T-helper 2 cell (primary cell): ENCODE data around the gene ZKSCAN3.
A peak's percentile ranks its signal among the peaks of the same experiment; 100 is the strongest.
"Not testable (repeated sequence)": the region's sequence is repeated elsewhere in the genome, so short reads cannot be mapped to it uniquely, and the experiment has no call there.

ENCODE experiments used
- DNase-seq, 5 experiments: peaks; one replicate each; pipeline versions ENCODE4 v3.0.0 to v3.0.0-alpha.2; 2012 to 2022

Gene ZKSCAN3

DNA sequence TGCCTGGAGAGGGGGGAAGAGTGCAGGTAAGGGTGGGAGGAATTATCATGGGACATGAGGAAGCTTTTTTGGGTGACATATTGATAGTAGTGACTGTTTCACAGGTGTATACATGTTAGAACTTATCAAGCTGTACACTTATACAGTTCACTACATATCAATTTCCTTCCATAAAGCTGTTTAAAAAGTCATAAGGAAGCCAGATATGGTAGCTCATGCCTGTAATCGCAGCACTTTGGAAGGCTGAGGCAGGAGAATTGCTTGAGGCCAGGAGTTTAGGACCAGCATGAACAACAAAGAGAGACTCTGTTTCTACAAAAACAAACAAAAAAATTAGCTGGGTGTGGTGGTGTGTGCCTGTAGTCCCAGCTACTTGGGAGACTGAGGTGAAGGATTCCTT is 28.1 kb downstream of the ZKSCAN3 start:
- no peak for DNase-seq

DNA sequence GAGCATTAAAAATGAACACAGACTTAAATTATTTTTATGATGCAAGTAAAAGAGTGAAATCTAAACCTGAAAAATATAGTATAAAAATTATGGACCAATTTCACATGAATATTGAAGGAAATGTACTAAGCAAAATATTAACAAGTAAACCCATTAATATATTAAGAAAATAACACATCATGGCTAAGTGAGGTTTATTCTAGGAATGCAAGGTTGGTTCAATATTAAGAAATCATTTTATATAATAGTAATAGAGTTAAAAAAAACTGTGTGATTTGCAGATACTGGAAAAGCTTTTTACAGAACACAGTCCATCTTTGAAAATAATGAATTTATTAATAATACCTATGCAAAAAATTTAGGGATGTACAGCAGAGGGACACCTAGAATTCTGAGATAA is 28.9 kb downstream of the ZKSCAN3 start:
- no peak for DNase-seq

DNA sequence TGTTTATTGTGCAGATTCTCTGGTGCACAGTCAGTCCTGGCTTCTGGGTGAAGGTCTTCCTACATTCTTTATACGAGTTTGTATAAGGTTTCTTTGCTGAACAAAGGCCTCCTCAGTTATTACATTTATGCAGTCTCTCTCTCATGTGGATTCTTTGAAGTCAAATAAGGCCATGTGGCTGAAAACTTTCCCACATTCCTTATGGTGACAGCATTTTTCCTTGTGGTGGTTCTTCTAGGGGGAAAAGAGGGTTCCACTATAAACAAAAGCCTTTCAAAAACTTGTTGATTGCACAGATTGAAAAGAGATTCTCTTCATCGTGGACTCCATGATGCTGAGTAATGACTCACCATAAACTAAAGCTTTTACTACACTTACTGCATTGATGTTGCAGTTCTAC is 30.6 kb downstream of the ZKSCAN3 start:
- no peak for DNase-seq

DNA sequence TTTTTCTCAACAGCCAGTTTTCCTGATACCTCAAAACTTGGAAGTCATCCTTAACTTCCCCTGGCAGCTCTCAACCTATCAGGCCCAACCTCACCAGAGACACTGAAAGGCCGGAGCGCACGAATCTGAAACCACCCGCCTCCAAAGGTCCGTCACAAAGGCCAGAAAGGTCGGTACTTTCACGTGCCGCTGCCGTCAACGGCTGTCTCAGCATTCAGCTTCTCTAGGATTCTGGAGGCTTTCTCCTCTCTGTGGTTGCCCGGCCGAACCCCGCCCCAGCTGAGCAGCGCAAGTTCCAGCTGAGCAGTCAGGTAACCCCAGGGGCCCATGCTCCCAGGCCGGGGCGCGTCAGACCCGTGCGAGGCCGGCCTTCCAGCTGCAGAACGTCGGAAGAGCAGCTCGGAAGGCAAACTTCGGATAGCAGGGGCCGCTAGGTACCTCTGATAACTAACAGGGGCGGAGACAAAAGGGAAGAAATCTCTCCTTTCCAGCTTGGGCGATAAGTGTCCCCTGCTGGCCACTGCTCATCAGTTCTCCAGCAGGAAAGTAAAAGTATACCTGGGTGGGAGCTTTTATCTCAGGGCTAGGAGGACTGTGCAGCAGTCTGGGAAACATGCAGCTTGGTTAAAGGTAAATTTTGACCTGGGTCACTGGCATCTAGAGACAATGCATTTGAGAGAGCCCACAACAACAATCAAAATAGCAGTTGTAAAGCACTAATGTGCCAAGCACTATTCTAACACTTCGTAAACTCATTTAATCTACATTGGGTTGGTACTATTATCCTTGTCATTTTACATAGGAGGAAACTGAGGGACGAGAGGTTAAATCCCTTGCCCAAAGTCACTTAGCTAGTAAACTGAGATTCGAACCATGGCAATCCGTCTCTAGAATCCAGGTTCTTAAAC is 33.7 kb downstream of the ZKSCAN3 start:
- DNase-seq = no peak

DNA sequence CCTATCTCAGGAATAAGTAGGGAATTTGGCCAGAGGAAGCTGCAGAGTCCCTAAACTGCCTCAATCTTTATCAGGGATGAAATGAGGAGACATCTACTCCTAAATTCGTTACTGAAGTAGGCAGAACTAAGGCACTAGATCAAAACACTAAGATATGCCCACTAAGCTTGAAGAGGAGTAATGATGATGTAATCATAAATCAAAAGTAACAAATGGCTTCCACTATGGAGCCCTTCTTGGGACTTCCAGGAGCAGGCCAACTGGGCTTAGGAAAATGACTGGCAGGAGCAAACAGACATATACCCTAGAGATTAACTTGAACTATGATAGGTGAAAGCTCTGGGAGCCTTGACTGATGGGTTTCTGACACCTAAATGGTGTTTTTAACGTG is 34.4 kb downstream of the ZKSCAN3 start:
- DNase-seq = no peak

GRCh38 chr6:28390688-28391087 is 40.9 kb downstream of the ZKSCAN3 start:
- DNase-seq = no peak

- no peak for DNase-seq
Measured at GRCh38 chr6:28393912-28394662, 44.3 kb downstream of the ZKSCAN3 start.

DNA sequence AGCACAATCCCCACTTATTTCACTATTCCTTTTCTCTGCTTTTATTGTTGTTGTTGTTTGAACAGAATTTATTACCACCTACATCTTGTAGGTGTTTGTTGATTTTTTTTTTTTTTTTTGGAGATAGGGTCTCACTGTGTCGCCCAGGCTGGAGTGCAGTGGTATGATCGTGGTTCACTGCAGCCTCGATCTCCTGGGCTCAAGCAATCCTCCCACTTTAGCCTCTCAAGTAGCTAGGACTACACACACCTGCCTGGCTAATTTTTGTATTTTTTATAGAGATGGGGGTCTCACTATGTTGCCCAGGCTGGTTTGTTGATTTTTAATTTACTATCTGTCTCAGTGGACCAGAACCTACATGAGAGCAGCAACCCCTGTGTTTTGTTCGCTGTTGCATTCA is 46.2 kb downstream of the ZKSCAN3 start:
- DNase-seq = no peak

DNA sequence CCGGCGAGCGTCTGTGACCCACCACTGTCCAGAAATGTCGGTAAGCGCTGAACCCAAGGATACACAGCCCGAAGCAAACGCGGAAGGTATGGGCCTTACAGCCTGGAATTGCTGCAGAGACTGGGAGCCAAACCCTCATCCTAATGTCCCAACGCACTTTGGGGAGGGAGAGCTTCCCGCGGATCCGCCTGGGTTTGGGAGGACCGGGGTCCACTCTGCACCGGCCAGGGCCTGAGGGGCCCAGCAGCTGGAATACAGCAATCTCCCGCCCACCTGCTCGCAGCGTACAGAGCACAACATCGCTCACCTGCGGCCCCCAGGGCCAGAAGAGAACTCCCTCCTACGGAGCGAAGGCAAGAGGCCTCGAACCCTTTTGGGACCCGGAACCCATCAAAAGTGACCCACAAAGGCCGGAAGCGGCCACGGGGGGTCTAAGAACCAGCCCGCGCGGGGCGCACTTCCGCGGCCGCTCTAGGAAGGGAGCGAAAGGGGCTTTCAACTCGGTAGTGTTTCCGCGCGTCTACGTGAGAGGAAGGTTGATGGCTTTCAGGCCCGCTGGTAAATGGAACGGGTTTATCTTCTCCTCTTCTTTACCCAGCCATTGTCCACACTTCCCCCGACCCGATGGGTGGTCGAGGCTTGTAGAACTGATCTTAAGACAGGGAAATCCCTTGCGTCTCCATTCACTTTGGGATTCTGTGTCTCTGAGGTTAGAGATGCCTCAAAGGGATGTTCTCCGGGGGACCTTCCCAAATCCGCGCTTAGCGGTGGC is 49.8 kb downstream of the ZKSCAN3 start, which contains the start of gene ZSCAN12:
Gene ZSCAN12 (minus strand): TSS at position 398 of the 772 bp plus-strand sequence. CDS start 1,342 bp downstream, outside the sequence.
- peak; percentile 42 to 93 (median 61) for DNase-seq

GRCh38 chr6:28400122-28400451 is 50.3 kb downstream of the ZKSCAN3 start:
- DNase-seq = no peak

GRCh38 chr6:28401172-28401571 is 51.4 kb downstream of the ZKSCAN3 start:
- DNase-seq = no peak

DNA sequence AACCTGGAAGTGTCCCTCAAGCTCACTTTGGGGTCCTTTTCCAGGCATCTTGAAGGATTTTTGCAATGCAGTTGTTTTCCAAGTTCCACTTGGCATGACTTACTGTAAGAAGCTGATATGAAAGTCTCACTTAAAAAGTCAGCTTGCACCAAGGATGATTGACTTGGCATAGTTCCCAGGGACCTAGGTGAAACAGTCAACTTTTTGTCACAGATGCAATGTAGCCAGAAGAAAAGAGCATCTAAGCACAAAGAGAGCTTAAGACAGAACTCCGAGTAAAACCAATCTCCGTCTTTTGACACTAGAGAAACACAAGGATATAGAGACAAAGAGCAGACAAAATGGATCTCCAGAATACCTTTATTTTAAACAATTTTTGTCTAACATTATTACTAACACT is 52.5 kb downstream of the ZKSCAN3 start:
- DNase-seq = no peak

DNA sequence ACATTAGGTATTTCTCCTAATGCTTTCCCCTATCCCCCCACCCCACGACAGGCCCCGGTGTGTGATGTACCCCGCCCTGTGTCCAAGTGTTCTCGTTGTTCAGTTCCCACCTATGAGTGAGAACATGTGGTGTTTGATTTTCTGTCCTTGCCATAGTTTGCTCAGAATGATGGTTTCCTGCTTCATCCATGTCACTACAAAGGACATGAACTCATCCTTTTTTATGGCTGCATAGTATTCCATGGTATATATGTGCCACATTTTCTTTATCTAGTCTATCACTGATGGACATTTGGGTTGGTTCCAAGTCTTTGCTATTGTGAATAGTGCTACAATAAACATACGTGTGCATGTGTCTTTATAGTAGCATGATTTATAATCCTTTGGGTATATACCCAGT is 54.2 kb downstream of the ZKSCAN3 start:
- DNase-seq = not testable (repeated sequence)

DNA sequence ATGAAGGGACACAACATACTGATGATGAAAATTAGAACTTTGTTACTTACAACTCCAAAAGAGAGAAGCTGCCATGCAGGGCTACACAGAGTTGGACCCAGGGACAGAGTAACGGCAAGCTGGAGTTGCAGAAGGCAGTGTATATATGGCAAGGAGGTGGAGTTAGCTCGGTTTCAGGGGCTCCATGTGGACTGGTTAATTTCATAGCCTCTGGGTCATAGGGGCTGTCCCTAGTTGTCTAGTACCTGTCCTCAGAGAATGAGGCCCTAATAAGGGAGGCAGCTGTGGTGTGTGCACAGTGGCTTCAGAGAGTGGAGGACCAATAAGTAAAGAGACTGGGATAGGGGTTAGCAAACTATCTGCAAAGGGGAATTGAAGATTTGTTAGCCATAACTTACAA is 57.7 kb downstream of the ZKSCAN3 start:
- DNase-seq = no peak

- DNase-seq = no peak
Measured at GRCh38 chr6:28408076-28408802, 58.5 kb downstream of the ZKSCAN3 start.

DNA sequence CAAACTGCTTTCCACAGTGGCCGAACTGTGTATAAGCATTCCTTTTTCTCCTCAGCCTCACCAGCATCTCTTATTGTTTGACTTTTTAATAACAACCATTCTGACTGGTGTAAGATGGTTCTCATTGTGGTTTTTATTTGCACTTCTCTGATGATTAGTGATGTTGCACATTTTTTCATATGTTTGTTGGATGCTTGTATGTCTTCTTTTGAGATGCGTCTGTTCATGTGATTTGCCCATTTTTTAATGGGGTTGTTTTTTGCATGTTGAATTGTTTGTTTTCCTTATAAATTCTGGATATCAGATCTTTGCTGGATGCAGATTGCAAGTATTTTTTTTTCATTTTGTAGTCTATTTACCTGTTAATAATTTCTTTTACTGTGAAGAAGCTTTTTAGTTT is 61.0 kb downstream of the ZKSCAN3 start:
- DNase-seq = no peak

GRCh38 chr6:28413681-28414080 is 63.9 kb downstream of the ZKSCAN3 start:
- DNase-seq = no peak
